ENCODE measurements around the gene ZNF679. TPM values are rescaled to one million over a fixed set of nuclear protein-coding genes. Genes with fewer than 3 reads are reported as not detected.
"Not testable (repeated sequence)": the region's sequence is repeated elsewhere in the genome, so short reads cannot be mapped to it uniquely, and the experiment has no call there.

ZNF679 gene
- total and polyA plus RNA-seq, 2 experiments from 2014 or later, result not detected

DNA sequence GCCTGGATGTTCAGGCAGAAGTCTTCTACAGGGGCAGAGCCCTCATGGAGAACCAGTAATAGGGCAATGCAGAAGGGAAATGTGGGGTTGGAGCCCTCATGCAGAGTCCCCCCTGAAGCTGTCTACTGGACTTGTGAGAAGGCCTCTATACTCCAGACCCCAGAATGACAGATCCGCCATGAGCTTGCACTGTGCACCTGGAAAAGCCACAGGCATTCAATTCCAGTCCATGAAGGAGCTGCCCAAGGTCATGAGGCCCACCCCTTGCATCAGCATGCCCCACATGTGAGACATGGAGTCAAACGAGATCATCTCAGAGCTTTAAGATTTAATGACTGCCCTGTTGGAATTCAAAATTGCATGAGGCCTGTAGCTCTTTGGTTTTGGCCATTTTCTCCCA, 4.9 kb upstream of the ZNF679 start:
- DNase-seq (ENCODE audit: low read depth in 1 of 2, low spot score in 1 of 2), result no peak
- TF ChIP-seq, protein P1, sequence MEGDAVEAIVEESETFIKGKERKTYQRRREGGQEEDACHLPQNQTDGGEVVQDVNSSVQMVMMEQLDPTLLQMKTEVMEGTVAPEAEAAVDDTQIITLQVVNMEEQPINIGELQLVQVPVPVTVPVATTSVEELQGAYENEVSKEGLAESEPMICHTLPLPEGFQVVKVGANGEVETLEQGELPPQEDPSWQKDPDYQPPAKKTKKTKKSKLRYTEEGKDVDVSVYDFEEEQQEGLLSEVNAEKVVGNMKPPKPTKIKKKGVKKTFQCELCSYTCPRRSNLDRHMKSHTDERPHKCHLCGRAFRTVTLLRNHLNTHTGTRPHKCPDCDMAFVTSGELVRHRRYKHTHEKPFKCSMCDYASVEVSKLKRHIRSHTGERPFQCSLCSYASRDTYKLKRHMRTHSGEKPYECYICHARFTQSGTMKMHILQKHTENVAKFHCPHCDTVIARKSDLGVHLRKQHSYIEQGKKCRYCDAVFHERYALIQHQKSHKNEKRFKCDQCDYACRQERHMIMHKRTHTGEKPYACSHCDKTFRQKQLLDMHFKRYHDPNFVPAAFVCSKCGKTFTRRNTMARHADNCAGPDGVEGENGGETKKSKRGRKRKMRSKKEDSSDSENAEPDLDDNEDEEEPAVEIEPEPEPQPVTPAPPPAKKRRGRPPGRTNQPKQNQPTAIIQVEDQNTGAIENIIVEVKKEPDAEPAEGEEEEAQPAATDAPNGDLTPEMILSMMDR (IDR thresholded peaks at IDR 0.05; ENCODE audit: low read depth, low read length), result no peak
- no peaks in the 10 kb centered on the region for H3K36me3 ChIP-seq
- no peaks in the 10 kb centered on the region for H3K4me1 ChIP-seq (ENCODE audit: low read depth)
- H3K27me3 ChIP-seq, result no peaks in the 10 kb centered on the region
- H3K9me3 ChIP-seq (ENCODE audit: low read depth), result no peaks in the 10 kb centered on the region
- no peak overlapping the region for H3K4me3 ChIP-seq
- H3K27ac ChIP-seq, result no peak overlapping the region

- H3K4me1 ChIP-seq (ENCODE audit: low read depth), result no peaks in the 10 kb centered on the region
- H3K27me3 ChIP-seq, result no peaks in the 10 kb centered on the region
- H3K27ac ChIP-seq, result no peak overlapping the region
- no peaks in the 10 kb centered on the region for H3K36me3 ChIP-seq
- H3K4me3 ChIP-seq, result no peak overlapping the region
- TF ChIP-seq, protein P1 (IDR thresholded peaks at IDR 0.05; ENCODE audit: low read depth, low read length), result no peak
- no peaks in the 10 kb centered on the region for H3K9me3 ChIP-seq (ENCODE audit: low read depth)
- no peak for DNase-seq (ENCODE audit: low read depth in 1 of 2, low spot score in 1 of 2)
These were observed 38.2 kb downstream of the ZNF679 start for GRCh38 chr7:64266341-64266919.

- Histone ChIP-seq H3K9me3 (ENCODE audit: low read depth) (no peaks in the 10 kb centered on the region), H3K27ac (no peak overlapping the region), H3K4me1 (ENCODE audit: low read depth) (no peaks in the 10 kb centered on the region), H3K27me3 (no peaks in the 10 kb centered on the region), H3K4me3 (no peak overlapping the region), H3K36me3 (no peaks in the 10 kb centered on the region)
- TF ChIP-seq, protein P1 (IDR thresholded peaks at IDR 0.05; ENCODE audit: low read depth, low read length), result no peak
- DNase-seq (ENCODE audit: low read depth in 1 of 2, low spot score in 1 of 2), result no peak
These were observed 49.4 kb downstream of the ZNF679 start for GRCh38 chr7:64277630-64278029.

- no peak overlapping the region for H3K27ac ChIP-seq
- H3K9me3 ChIP-seq (ENCODE audit: low read depth), result no peaks in the 10 kb centered on the region
- no peak overlapping the region for H3K4me3 ChIP-seq
- no peak for DNase-seq (ENCODE audit: low read depth in 1 of 2, low spot score in 1 of 2)
- no peaks in the 10 kb centered on the region for H3K36me3 ChIP-seq
- no peaks in the 10 kb centered on the region for H3K4me1 ChIP-seq (ENCODE audit: low read depth)
- TF ChIP-seq, protein P1 (IDR thresholded peaks at IDR 0.05; ENCODE audit: low read depth, low read length), result no peak
- no peaks in the 10 kb centered on the region for H3K27me3 ChIP-seq
These were observed 66.6 kb downstream of the ZNF679 start for GRCh38 chr7:64294701-64295420.

DNA sequence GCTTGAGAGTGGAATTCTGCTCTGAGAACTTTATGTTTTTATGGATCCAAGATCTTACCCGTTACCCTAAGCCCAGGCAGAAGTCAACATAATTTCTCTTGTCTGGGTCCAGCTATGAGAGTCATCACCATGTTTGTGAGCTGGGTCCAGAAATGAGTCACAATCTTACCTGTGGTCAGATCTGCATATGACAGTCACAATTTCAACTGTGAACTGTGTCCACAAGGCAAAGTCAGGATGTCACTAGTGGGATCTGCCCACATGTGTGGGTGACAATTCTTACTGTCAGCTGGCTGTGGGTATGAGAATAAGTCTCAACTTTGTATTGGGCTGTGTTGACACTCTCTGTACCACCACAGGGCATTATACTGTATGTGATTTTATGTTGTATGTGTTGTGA, 69.1 kb downstream of the ZNF679 start:
- H3K27me3 ChIP-seq; H3K27ac ChIP-seq; H3K9me3 ChIP-seq (ENCODE audit: low read depth); H3K4me3 ChIP-seq; DNase-seq (ENCODE audit: low read depth in 1 of 2, low spot score in 1 of 2); H3K36me3 ChIP-seq; H3K4me1 ChIP-seq (ENCODE audit: low read depth): not testable (repeated sequence)

DNA sequence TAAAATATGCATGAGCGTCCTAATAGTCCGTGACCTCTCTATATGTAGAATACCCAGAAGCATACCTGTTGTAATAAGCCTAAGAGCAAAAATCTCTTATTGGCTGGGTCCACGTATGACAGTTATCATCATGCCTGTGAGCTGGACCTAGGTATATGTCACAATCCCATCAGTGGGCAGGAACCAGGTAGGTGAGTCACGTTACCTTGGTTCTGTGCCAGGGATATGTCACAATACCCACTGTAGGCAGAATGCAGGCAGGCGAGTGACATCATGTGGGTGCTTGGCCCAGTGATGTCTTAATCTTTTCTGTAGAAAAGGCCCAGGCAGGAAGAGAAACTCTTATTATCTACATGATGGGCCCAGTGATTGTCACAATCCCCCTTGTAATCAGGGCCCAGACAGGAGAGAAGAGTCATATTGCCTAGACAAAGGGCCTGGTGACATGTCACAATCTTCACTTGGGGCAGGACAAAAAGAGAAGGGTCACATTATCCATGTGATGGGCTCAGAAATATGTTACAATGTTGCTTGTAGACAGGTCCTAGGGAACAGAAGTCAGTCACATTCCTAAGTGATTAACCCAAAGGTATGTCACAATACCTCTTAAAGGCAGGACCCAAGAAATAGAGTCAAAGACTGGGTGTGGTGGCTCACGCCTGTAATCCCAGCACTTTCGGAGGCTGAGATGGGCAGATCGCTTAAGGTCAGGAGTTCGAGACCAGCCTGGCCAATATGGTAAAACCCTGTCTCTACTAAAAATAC, 72.5 kb downstream of the ZNF679 start:
- no peak overlapping the region for H3K27ac ChIP-seq
- H3K4me1 ChIP-seq (ENCODE audit: low read depth), result no peaks in the 10 kb centered on the region
- TF ChIP-seq, protein P1 (IDR thresholded peaks at IDR 0.05; ENCODE audit: low read depth, low read length), result no peak
- DNase-seq (ENCODE audit: low read depth in 1 of 2, low spot score in 1 of 2), result no peak
- H3K27me3 ChIP-seq, result no peaks in the 10 kb centered on the region
- no peaks in the 10 kb centered on the region for H3K9me3 ChIP-seq (ENCODE audit: low read depth)
- no peaks in the 10 kb centered on the region for H3K36me3 ChIP-seq
- no peak overlapping the region for H3K4me3 ChIP-seq

Measured in cardiac muscle cell (in vitro differentiated cells and primary cell).